ENCODE results near the gene STAG3.
"Not testable (repeated sequence)": the region's sequence is repeated elsewhere in the genome, so short reads cannot be mapped to it uniquely, and the experiment has no call there.

Gene STAG3

GRCh38 chr7:100176096-100177044 is 1.3 kb upstream of the STAG3 start:
- no peak for DNase-seq

DNA sequence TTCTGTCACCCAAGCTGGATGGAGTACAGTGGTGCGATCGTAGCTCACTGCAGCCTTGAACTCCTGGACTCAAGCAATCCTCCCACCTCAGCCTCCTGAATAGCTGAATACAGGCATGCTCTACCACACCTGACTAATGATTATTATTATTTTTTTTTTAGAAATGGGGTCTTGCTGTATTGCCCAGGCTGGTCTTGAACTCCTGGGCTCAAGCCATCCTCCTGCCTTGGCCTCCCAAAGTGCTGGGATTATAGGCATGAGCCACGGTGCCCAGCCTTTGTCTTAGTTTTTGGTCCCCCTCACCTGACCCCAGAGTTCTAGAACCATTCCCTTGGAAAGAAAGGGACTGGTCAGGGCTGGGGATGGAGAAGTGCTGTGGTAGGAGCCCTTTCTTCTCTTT is 2.4 kb downstream of the STAG3 start:
- not testable (repeated sequence) for DNase-seq

- DNase-seq: not testable (repeated sequence)
Observed at GRCh38 chr7:100182616-100183015, 4.9 kb downstream of the STAG3 start.

DNA sequence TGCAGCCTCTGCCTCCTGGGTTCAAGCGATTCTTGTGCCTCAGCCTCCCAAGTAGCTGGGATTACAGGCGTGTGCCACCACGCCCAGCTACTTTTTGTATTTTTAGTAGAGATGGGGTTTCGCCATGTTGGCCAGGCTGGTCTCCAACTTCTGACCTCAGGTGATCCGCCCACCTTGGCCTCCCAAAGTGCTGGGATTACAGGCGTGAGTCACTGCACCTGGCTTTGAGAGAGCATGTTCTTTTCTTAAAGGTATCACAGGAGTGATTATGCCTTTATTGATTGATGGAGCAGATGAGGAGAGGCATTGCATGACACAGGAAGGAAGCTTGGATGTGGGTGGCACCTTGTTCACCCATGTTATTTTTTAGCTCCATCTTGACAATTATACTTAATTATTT is 5.4 kb downstream of the STAG3 start:
- not testable (repeated sequence) for DNase-seq

DNA sequence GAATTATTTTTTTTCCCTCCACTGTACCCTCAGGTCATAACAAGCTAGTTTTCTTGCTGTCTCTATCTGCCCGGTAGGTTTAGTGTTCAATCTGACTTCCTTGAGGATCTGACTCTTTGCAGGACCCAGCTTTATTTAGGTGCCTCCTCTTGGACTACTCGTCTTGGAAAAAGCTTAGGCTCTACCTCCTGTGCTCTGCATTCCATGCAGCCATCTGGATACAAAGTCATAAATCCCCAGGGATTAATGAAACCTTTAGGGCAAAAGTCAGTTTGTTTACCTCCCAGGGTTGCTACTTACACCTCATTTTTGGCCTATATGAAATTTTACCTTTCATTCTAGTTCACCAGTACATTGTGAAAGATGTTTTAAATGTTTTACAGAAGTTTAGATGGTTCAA is 8.0 kb downstream of the STAG3 start:
- no peak for DNase-seq

DNA sequence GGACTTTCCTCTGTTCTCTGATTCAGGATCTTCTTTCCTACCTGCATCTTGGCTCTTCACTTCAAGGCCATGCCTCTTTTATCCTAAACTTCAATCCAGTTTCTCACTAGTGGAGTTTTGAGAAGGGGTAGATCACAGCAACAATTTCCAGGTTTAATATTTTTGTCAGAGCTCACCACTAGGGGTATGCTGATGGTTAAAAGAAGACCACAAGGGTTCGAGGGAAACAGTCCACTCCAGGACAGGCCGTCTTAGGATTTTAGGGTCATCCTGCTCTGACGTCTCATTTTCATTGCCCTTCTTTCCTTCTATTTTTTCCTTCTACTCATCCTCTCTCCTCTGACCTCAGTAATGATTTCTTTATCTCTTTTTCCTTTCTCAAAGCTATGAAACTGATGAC is 11.3 kb downstream of the STAG3 start:
- DNase-seq: no peak

GRCh38 chr7:100190048-100190711 is 12.5 kb downstream of the STAG3 start:
- no peak for DNase-seq

DNA sequence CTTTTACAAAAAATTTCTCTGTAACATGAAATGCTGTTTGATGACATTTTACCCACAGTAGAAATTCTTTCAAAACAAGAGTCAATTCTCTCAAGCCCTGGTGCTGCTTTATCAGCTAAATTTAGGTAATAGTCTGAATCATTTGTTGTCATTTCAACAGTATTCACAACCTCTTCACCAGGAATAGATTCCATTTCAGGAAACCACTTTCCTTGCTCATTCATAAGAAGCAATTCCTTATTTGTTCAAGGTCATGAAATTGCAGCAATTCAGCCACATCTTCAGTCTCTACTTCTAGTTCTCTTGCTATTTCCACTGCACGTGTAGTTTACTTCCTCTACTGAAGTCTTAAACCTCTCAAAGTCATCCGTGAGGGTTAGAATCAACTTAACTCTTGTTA is 14.1 kb downstream of the STAG3 start:
- DNase-seq: no peak

- DNase-seq: not testable (repeated sequence)
Observed at GRCh38 chr7:100192281-100192862, 14.7 kb downstream of the STAG3 start.

- DNase-seq: no peak
Observed at GRCh38 chr7:100192969-100193368, 15.3 kb downstream of the STAG3 start.

- DNase-seq: no peak
Observed at GRCh38 chr7:100195222-100195621, 17.5 kb downstream of the STAG3 start.

DNA sequence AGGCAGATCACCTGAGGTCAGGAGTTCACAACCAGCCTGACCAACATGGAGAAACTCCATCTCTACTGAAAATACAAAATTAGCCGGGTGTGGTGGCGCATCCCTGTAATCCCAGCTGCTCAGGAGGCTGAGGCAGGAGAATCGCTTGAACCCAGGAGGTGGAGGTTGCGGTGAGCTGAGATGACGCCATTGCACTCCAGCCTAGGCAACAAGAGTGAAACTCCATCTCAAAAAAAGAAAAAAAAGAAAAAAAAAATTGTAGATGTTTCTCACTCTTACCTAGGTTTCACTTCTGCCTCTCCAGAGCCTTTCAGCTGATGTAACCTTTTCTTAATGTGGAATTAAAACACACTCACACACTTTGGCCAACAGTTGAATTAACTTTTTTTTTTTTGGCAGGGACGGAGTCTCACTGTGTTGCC is 18.2 kb downstream of the STAG3 start:
- not testable (repeated sequence) for DNase-seq

- DNase-seq: no peak
Observed at GRCh38 chr7:100198266-100198665, 20.5 kb downstream of the STAG3 start.

- no peak for DNase-seq
Observed at GRCh38 chr7:100200693-100201092, 23.0 kb downstream of the STAG3 start.

DNA sequence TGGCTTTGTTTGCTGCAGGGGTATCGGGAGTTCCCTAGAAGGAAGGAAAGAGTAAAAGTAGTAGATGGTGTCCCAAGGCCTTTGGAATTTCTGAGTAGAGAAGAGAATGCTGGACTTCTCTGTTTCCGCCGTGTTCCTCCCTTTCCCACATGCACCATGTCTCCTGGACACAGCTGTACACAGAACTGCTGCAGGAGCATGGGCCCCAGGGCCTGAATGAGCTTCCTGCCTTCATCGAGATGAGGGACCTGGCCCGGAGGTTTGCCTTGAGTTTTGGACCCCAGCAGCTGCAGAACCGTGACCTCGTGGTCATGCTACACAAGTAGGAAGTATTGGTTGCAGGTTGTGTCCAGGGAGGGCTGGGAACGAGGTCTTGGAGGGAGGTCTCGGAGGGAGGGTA is 26.7 kb downstream of the STAG3 start:
- no peak for DNase-seq

DNA sequence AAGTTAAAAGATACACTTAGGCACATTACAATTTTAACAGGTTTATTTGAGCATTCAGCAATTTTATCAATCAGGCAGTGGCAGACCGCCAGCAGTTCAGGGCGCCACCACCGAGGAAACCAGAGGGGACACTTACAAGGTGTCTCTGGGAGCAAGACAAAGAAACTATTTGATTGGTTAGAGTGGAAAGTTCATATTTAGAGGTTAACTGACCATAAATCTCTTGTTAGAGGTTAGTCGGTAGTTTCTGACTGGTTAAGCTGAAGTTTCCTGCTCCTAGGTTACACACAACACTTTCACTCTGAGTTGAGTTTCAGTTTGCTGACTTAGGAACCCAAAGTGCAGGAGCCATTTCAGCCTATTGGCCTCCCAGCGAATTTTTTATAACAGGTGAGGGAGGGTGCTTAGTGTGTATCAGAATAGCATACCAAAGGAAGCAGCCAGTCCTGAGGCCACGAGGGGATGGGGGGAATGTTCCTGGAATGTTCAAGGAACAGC is 31.2 kb downstream of the STAG3 start:
- DNase-seq: no peak

- DNase-seq: no peak
Observed at GRCh38 chr7:100209493-100209892, 31.8 kb downstream of the STAG3 start.

DNA sequence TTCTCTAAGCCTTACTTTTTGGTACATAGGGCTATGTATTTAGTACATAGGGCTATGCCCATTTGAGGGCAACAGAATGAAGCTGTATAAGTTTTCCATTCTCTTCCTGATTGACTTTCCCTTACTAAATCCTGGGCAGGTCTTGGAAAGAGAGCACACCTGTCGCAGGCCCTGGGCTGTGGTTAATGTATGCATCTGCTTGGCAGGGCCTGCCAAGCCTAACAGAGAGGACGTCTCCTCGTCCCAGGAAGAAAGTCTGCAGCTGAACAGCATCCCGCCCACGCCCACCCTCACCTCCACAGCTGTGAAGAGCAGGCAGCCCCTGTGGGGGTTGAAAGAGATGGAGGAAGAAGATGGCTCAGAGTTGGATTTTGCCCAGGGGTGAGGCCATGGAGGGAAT is 33.1 kb downstream of the STAG3 start:
- no peak for DNase-seq

- DNase-seq: no peak
Observed at GRCh38 chr7:100211342-100211780, 33.6 kb downstream of the STAG3 start.

GRCh38 chr7:100212631-100213286 is 35.0 kb downstream of the STAG3 start:
- DNase-seq: no peak

GRCh38 chr7:100213672-100214071 is 36.0 kb downstream of the STAG3 start:
- DNase-seq: no peak

DNA sequence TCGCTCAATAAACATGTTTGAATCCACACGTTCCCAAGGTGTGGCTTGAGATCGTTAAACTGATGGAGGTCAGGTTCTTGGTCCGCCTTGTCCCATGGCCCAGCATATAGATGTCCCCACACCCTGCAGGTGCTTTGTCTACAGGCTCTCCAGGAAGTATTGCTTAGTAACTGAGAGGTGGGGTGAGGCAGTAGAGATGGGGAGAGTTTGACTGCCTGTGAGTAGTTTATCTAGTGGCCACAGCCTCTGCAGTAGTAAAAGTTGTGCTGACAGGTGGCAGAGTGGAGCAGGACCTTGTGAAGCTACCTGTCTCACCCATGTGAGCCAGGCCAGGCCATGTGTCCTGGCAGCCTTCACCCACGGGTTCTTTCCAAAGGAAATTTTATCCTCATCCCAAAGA is 36.6 kb downstream of the STAG3 start:
- DNase-seq: not testable (repeated sequence)

DNA sequence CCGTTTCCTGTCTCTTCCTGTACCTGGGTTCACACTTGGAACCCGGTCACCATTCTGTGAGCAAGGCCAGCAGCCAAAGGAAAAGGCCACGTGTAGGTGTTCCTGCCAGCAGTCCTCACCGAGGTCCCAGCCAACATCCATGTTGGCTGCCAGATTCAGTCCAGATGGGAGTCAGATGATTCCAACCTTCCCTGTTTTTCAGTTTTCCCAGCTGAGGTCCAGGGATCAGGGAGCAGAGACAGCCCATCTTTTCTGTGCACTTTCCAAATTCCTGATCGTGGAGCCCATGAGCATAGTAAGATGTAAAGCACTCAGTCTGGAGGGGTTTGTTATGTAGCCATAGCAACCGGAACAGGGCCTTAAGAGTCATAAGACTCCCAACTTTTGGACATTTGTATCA is 38.2 kb downstream of the STAG3 start:
- no peak for DNase-seq

Data from activated T-cell treated with anti-CD3 and anti-CD28 coated beads, Interleukin-2, amount 50 U/mL, for 1 hour (primary cell).